ENCODE measurements around the gene EXD3.

DNA sequence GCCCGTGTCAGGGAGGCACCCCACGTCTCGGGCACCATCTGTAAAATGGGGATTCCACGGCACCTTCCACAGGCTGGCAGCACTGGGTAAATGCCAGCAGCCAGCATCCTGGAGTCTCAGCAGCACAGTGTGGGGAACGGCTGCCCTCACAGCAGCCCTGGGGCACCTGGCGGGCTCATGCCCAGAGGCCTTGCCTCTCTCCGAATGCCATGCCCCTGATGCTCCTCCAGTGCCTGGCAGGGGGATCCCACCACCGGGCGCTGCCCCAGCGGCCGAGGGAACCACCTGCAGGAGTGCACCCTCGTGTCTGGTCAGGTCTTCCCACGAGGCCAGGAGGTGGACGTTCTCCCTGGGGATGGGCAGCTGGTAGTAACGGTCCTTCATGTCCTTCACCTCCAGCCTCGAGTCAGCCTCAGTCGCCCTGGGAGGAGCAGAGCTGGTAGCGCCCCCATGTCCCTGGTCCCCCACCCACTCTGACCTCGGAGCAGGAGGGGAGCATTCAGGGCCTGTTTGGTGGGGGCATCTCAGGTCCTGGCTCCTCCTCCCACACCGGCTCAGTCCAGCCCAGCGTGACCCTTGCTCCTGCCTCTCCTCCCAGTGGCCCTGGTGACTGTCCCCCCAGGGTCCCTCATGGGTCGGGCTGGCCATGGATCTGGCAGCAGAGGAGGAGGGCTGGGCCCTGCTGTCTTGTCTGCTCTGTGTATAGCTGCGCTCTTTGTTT, 71.0 kb downstream of the EXD3 start:
- TF ChIP-seq EP300 (IDR thresholded peaks at IDR 0.05; ENCODE audit: borderline replicate concordance in 1 of 2, low read depth in 1 of 2, low read length in 1 of 2) (no peak), EZH2phosphoT487 (IDR thresholded peaks at IDR 0.05; ENCODE audit: borderline replicate concordance, low read depth) (no peak), YY1 (IDR thresholded peaks at IDR 0.05; ENCODE audit: low read depth) (no peak), GATA2 (CRISPR knock-in tag; IDR thresholded peaks at IDR 0.05) (no peak)
- TF ChIP-seq, protein P1, sequence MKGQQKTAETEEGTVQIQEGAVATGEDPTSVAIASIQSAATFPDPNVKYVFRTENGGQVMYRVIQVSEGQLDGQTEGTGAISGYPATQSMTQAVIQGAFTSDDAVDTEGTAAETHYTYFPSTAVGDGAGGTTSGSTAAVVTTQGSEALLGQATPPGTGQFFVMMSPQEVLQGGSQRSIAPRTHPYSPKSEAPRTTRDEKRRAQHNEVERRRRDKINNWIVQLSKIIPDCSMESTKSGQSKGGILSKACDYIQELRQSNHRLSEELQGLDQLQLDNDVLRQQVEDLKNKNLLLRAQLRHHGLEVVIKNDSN (IDR thresholded peaks at IDR 0.05; ENCODE audit: borderline replicate concordance, low read depth), result no peak
- TF ChIP-seq, protein P2, sequence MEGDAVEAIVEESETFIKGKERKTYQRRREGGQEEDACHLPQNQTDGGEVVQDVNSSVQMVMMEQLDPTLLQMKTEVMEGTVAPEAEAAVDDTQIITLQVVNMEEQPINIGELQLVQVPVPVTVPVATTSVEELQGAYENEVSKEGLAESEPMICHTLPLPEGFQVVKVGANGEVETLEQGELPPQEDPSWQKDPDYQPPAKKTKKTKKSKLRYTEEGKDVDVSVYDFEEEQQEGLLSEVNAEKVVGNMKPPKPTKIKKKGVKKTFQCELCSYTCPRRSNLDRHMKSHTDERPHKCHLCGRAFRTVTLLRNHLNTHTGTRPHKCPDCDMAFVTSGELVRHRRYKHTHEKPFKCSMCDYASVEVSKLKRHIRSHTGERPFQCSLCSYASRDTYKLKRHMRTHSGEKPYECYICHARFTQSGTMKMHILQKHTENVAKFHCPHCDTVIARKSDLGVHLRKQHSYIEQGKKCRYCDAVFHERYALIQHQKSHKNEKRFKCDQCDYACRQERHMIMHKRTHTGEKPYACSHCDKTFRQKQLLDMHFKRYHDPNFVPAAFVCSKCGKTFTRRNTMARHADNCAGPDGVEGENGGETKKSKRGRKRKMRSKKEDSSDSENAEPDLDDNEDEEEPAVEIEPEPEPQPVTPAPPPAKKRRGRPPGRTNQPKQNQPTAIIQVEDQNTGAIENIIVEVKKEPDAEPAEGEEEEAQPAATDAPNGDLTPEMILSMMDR (IDR thresholded peaks at IDR 0.05), result no peak

Data from SK-N-SH (cell line).